ENCODE results near the gene ATG10.

DNA sequence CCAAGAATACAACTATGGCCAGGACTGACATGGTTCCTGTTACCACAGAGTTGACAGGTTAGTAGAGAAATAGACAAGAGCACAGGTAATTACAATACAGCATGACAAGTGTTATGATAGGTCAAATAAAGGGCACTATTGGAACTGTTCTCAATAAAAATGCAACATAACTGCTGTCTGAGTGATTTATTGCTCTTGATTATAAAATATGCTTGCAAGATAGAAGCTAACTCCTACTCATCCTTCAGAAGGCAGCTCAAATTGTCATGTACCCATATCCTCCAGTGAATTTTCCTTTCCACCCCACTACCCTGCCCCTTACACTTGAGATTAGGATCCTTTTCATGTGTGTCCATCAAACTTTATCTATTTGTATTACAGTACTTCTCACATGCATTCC, 35.1 kb upstream of the ATG10 start:
- TF ChIP-seq, protein P1, sequence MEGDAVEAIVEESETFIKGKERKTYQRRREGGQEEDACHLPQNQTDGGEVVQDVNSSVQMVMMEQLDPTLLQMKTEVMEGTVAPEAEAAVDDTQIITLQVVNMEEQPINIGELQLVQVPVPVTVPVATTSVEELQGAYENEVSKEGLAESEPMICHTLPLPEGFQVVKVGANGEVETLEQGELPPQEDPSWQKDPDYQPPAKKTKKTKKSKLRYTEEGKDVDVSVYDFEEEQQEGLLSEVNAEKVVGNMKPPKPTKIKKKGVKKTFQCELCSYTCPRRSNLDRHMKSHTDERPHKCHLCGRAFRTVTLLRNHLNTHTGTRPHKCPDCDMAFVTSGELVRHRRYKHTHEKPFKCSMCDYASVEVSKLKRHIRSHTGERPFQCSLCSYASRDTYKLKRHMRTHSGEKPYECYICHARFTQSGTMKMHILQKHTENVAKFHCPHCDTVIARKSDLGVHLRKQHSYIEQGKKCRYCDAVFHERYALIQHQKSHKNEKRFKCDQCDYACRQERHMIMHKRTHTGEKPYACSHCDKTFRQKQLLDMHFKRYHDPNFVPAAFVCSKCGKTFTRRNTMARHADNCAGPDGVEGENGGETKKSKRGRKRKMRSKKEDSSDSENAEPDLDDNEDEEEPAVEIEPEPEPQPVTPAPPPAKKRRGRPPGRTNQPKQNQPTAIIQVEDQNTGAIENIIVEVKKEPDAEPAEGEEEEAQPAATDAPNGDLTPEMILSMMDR (IDR thresholded peaks at IDR 0.05; ENCODE audit: low read depth, low read length), result no peak
- TF ChIP-seq MYC (IDR thresholded peaks at IDR 0.05; ENCODE audit: low read depth, low read length), result no peak
